ENCODE results near the gene NRDE2.

- no peak for TF ChIP-seq CTCF (IDR thresholded peaks at IDR 0.05)
- TF ChIP-seq POLR2AphosphoS5 (IDR thresholded peaks at IDR 0.05): no peak
- no peak for TF ChIP-seq POLR2A (IDR thresholded peaks at IDR 0.05)
These were observed 37.7 kb downstream of the NRDE2 start for GRCh38 chr14:90293766-90294730.
